H9 (cell line): ENCODE results near the gene ANKUB1. TPM values are rescaled to one million over a fixed set of nuclear protein-coding genes. Genes with fewer than 3 reads are reported as not detected.

ENCODE experiments used
- DNase-seq: peaks from one replicate; pipeline ENCODE4 v3.0.0-alpha.2; 2017
- H2AFZ ChIP-seq: one replicate; pipeline ENCODE4 v1.6.1; 2013; ENCODE audit warnings: mild to moderate bottlenecking, low read length, control low read depth, moderate library complexity
- H2AK5ac ChIP-seq: 2 replicates; pipeline ENCODE4 v1.6.1; 2013; ENCODE audit warnings: low read length, control low read depth, mixed read lengths; ENCODE audit not compliant: insufficient read length
- H2BK120ac ChIP-seq: one replicate; pipeline ENCODE4 v1.6.1; 2013; ENCODE audit warnings: low read depth, mild to moderate bottlenecking, low read length, control low read depth, inconsistent platforms; ENCODE audit not compliant: poor library complexity, severe bottlenecking
- H2BK12ac ChIP-seq: 2 replicates; pipeline ENCODE4 v1.6.1; 2013; ENCODE audit warnings: low read length, control low read depth, mixed read lengths, low read depth; ENCODE audit not compliant: insufficient read length
- H2BK15ac ChIP-seq: 2 replicates; pipeline ENCODE4 v1.6.1; 2013; ENCODE audit warnings: low read depth, low read length, control low read depth
- H2BK20ac ChIP-seq: one replicate; pipeline ENCODE4 v1.6.1; 2013; ENCODE audit warnings: low read depth, mild to moderate bottlenecking, low read length, control low read depth, inconsistent platforms; ENCODE audit not compliant: poor library complexity, severe bottlenecking
- H2BK5ac ChIP-seq: 2 replicates; pipeline ENCODE4 v1.6.1; 2013; ENCODE audit warnings: low read length, control low read depth, mixed read lengths; ENCODE audit not compliant: insufficient read length
- H3K14ac ChIP-seq: 2 replicates; pipeline ENCODE4 v1.6.1; 2013; ENCODE audit warnings: low read length, control low read depth; ENCODE audit not compliant: insufficient read depth
- H3K18ac ChIP-seq: 2 replicates; pipeline ENCODE4 v1.6.1; 2013; ENCODE audit warnings: low read depth, mild to moderate bottlenecking, mixed read lengths, low read length, control low read depth; ENCODE audit not compliant: insufficient read length
- H3K23ac ChIP-seq: 2 replicates; pipeline ENCODE4 v1.6.1; 2013; ENCODE audit warnings: low read length, control low read depth, mixed read lengths, low read depth; ENCODE audit not compliant: insufficient read length
- H3K23me2 ChIP-seq: 2 replicates; pipeline ENCODE4 v1.6.1; 2013; ENCODE audit warnings: low read depth, mild to moderate bottlenecking, mixed read lengths, low read length, control low read depth; ENCODE audit not compliant: insufficient read length, poor library complexity, severe bottlenecking
- H3K27ac ChIP-seq: 2 replicates; pipeline ENCODE4 v1.5.1; 2013; ENCODE audit warnings: low read length, control low read depth, mixed read lengths, low read depth; ENCODE audit not compliant: insufficient read length
- H3K27me3 ChIP-seq: 2 replicates; pipeline ENCODE4 v1.6.1; 2013; ENCODE audit warnings: low read length, control low read depth, inconsistent platforms; ENCODE audit not compliant: insufficient read depth
- H3K4ac ChIP-seq: 2 replicates; pipeline ENCODE4 v1.6.1; 2013; ENCODE audit warnings: low read depth, mild to moderate bottlenecking, control low read depth, inconsistent platforms, low read length, moderate library complexity
- H3K4me1 ChIP-seq: 2 replicates; pipeline ENCODE4 v1.6.1; 2013; ENCODE audit warnings: low read length, control low read depth, inconsistent platforms; ENCODE audit not compliant: insufficient read depth
- H3K4me2 ChIP-seq: 2 replicates; pipeline ENCODE4 v1.6.1; 2013; ENCODE audit warnings: low read length, control low read depth, mixed read lengths; ENCODE audit not compliant: insufficient read length, insufficient read depth
- H3K56ac ChIP-seq: 2 replicates; pipeline ENCODE4 v1.6.1; 2013; ENCODE audit warnings: low read depth, mild to moderate bottlenecking, mixed read lengths, low read length, control low read depth; ENCODE audit not compliant: insufficient read length
- H3K79me1 ChIP-seq: 2 replicates; pipeline ENCODE4 v1.6.1; 2013; ENCODE audit warnings: low read depth, mild to moderate bottlenecking, moderate library complexity, low read length, control low read depth, inconsistent platforms; ENCODE audit not compliant: insufficient read depth, poor library complexity, severe bottlenecking
- H3K79me2 ChIP-seq: 2 replicates; pipeline ENCODE4 v1.6.1; 2013; ENCODE audit warnings: low read length, control low read depth, inconsistent platforms; ENCODE audit not compliant: insufficient read depth
- H3K9ac ChIP-seq: 2 replicates; pipeline ENCODE4 v1.6.1; 2013; ENCODE audit warnings: low read length, control low read depth, mixed read lengths; ENCODE audit not compliant: insufficient read length; ENCODE audit errors: extremely low read depth
- H3K9me3 ChIP-seq: one replicate; pipeline ENCODE4 v1.6.1; 2013; ENCODE audit warnings: low read depth, low read length, inconsistent platforms; ENCODE audit not compliant: control insufficient read depth
- H3T11ph ChIP-seq: one replicate; pipeline ENCODE4 v1.6.1; 2013; ENCODE audit warnings: mild to moderate bottlenecking, low read length, control low read depth, inconsistent platforms
- H4K20me1 ChIP-seq: one replicate; pipeline ENCODE4 v1.6.1; 2013; ENCODE audit not compliant: control insufficient read depth, insufficient read length, insufficient read depth
- H4K5ac ChIP-seq: 2 replicates; pipeline ENCODE4 v1.6.1; 2013; ENCODE audit warnings: low read depth, mild to moderate bottlenecking, mixed read lengths, low read length, control low read depth; ENCODE audit not compliant: insufficient read length
- H4K8ac ChIP-seq: replicated peaks from 2 replicates; pipeline ENCODE4 v1.6.1; 2013; ENCODE audit warnings: low read length, control low read depth, mixed read lengths, low read depth; ENCODE audit not compliant: insufficient read length
- H4K91ac ChIP-seq: 2 replicates; pipeline ENCODE4 v1.6.1; 2013; ENCODE audit warnings: low read depth, mild to moderate bottlenecking, moderate library complexity, mixed read lengths, low read length, control low read depth; ENCODE audit not compliant: insufficient read length
- H3K27ac Mint-ChIP-seq, 3 experiments: 2 replicates in 2 of 3; 3 replicates in 1 of 3; pipeline ENCODE4 v1.8.0; 2020 to 2021; ENCODE audit warnings: mixed read lengths in 3 of 3, mild to moderate bottlenecking in 1 of 3, moderate library complexity in 1 of 3
- H3K27me3 Mint-ChIP-seq: 2 replicates; pipeline ENCODE4 v1.8.0; 2021; ENCODE audit warnings: low read depth, mild to moderate bottlenecking, moderate library complexity, mixed read lengths
- H3K36me3 Mint-ChIP-seq, 3 experiments: 2 replicates in 2 of 3; 3 replicates in 1 of 3; pipeline ENCODE4 v1.8.0; 2020 to 2021; ENCODE audit warnings: low read depth in 3 of 3, mixed read lengths in 3 of 3; ENCODE audit not compliant: insufficient read depth in 1 of 3
- H3K4me1 Mint-ChIP-seq, 2 experiments: 2 replicates each; pipeline ENCODE4 v1.8.0; 2020; ENCODE audit warnings: mixed read lengths in 2 of 2
- H3K4me3 Mint-ChIP-seq, 2 experiments: 2 replicates in 1 of 2; 3 replicates in 1 of 2; pipeline ENCODE4 v1.8.0; 2020 to 2021; ENCODE audit warnings: mild to moderate bottlenecking in 2 of 2, mixed read lengths in 2 of 2, moderate library complexity in 1 of 2
- H3K9me3 Mint-ChIP-seq, 2 experiments: 2 replicates in 1 of 2; 3 replicates in 1 of 2; pipeline ENCODE4 v1.8.0; 2020; ENCODE audit warnings: mild to moderate bottlenecking in 2 of 2, mixed read lengths in 2 of 2, moderate library complexity in 1 of 2
- CTCF ChIP-seq: fragments of 200-600 bp; sonication (generic); conservative IDR thresholded peaks from 3 replicates; pipeline ENCODE4 v1.8.0; 2021; ENCODE audit warnings: antibody characterized with exemption, mild to moderate bottlenecking
- WGBS: extraction: QIAGEN DNeasy Blood & Tissue Kit; methylation state at CpG from one replicate; pipeline ENCODE4 v1.1.7; 2013; ENCODE audit warnings: missing lambda C conversion rate, low lambda C conversion rate, mixed read lengths; ENCODE audit not compliant: insufficient read length; ENCODE audit errors: extremely low coverage; 5-methylcytosine and 5-hydroxymethylcytosine counted together
- total RNA-seq: library from RNA; stranded (reverse); gene quantifications from 2 replicates; pipeline ENCODE4 v1.2.1, GENCODE V29; 2021

Gene ANKUB1
- total RNA-seq, 1 experiment from 2014 or later = not detected

- Mint-ChIP-seq H3K27ac (no peak overlapping the region), H3K36me3 (no peaks in the 10 kb centered on the region), H3K4me3 (no peak overlapping the region), H3K9me3 (no peaks in the 10 kb centered on the region), H3K4me1 (peaks cover 5 to 12% of the 10 kb centered on the region in 2 experiments), H3K27me3 (no peaks in the 10 kb centered on the region)
- Histone ChIP-seq H2AK5ac (no peak overlapping the region), H2BK12ac (no peak overlapping the region), H3K23ac (no peak overlapping the region), H2BK5ac (no peak overlapping the region), H4K91ac (no peak overlapping the region), H3K23me2 (no peaks in the 10 kb centered on the region), H4K5ac (no peak overlapping the region), H3K14ac (no peak overlapping the region), H3K9me3 (no peaks in the 10 kb centered on the region), H4K8ac (no peak overlapping the region), H3K79me1 (no peaks in the 10 kb centered on the region), H2BK20ac (no peak overlapping the region), H3K4me1 (no peaks in the 10 kb centered on the region; the same call in 1 of the 2 replicates), H2BK120ac (no peak overlapping the region), H2BK15ac (no peak overlapping the region), H3K56ac (no peak overlapping the region), H3K9ac (no peak overlapping the region), H3K79me2 (no peaks in the 10 kb centered on the region), H3K27ac (no peak overlapping the region), H4K20me1 (no peaks in the 10 kb centered on the region), H3T11ph (no peak overlapping the region), H3K18ac (no peak overlapping the region), H3K27me3 (no peaks in the 10 kb centered on the region), H3K4me2 (no peak overlapping the region), H2AFZ (no peak overlapping the region), H3K4ac (no peak overlapping the region)
- no peak for TF ChIP-seq CTCF
- DNase-seq = no peak
- WGBS = no CpG with 5 or more reads among the region's 2 CpGs
These were observed 14.7 kb downstream of the ANKUB1 start for GRCh38 chr3:149777414-149778214.
